ENCODE measurements around the gene HPS1. TPM values are rescaled to one million over a fixed set of nuclear protein-coding genes. Genes with fewer than 3 reads are reported as not detected.

The HPS1 gene
- total and polyA plus RNA-seq, 2 experiments from 2014 or later = 41.2 to 104 TPM

GRCh38 chr10:98389398-98389797 lies 57.3 kb downstream of the HPS1 start:
- Histone ChIP-seq H3K9me3 (ENCODE audit: low read depth) (no peaks in the 10 kb centered on the region), H3K4me1 (ENCODE audit: insufficient read depth) (no peaks in the 10 kb centered on the region), H3K4me2 (no peak overlapping the region), H3K9me2 (replicated peaks; ENCODE audit: insufficient read depth) (no peaks in the 10 kb centered on the region), H3K4me3 (no peak overlapping the region), H3K27me3 (no peaks in the 10 kb centered on the region), H2AFZ (no peak overlapping the region), H3K27ac (no peak overlapping the region), H4K20me1 (ENCODE audit: insufficient read depth, poor library complexity, severe bottlenecking) (no peaks in the 10 kb centered on the region), H3K79me2 (no peaks in the 10 kb centered on the region), H3K36me3 (replicated peaks; ENCODE audit: insufficient read depth, low read depth) (no peaks in the 10 kb centered on the region)
- DNase-seq (ENCODE audit: low spot score) = no peak
- 89% methylated on average over 6 of the region's 6 CpGs for WGBS (ENCODE audit: low lambda C conversion rate, missing lambda C conversion rate)
- TF ChIP-seq CTCF (IDR thresholded peaks at IDR 0.05; ENCODE audit: poor library complexity) = no peak
- no peak for TF ChIP-seq EZH2 (IDR thresholded peaks at IDR 0.05; ENCODE audit: borderline replicate concordance)
- TF ChIP-seq EZH2phosphoT487 (IDR thresholded peaks at IDR 0.05; ENCODE audit: low read depth, severe bottlenecking, unreplicated experiment) = no peak

GRCh38 chr10:98388101-98388655 lies 58.6 kb downstream of the HPS1 start:
- no peak for TF ChIP-seq EZH2 (IDR thresholded peaks at IDR 0.05; ENCODE audit: borderline replicate concordance)
- no peak for TF ChIP-seq EZH2phosphoT487 (IDR thresholded peaks at IDR 0.05; ENCODE audit: low read depth, severe bottlenecking, unreplicated experiment)
- no peak for TF ChIP-seq CTCF (IDR thresholded peaks at IDR 0.05; ENCODE audit: poor library complexity)
- DNase-seq (ENCODE audit: low spot score) = no peak
- Histone ChIP-seq H3K79me2 (no peaks in the 10 kb centered on the region), H3K27ac (no peak overlapping the region), H3K36me3 (replicated peaks; ENCODE audit: insufficient read depth, low read depth) (no peaks in the 10 kb centered on the region), H3K4me3 (no peak overlapping the region), H3K4me2 (no peak overlapping the region), H3K9me2 (replicated peaks; ENCODE audit: insufficient read depth) (no peaks in the 10 kb centered on the region), H3K27me3 (no peaks in the 10 kb centered on the region), H2AFZ (no peak overlapping the region), H3K9me3 (ENCODE audit: low read depth) (no peaks in the 10 kb centered on the region), H3K4me1 (ENCODE audit: insufficient read depth) (no peaks in the 10 kb centered on the region), H4K20me1 (ENCODE audit: insufficient read depth, poor library complexity, severe bottlenecking) (no peaks in the 10 kb centered on the region)
- WGBS (ENCODE audit: low lambda C conversion rate, missing lambda C conversion rate) = 88% methylated on average over 13 of the region's 13 CpGs

GRCh38 chr10:98384531-98385133 lies 62.1 kb downstream of the HPS1 start:
- H3K79me2 ChIP-seq = no peaks in the 10 kb centered on the region
- no peak overlapping the region for H2AFZ ChIP-seq
- TF ChIP-seq EZH2 (IDR thresholded peaks at IDR 0.05; ENCODE audit: borderline replicate concordance) = no peak
- no peak for TF ChIP-seq CTCF (IDR thresholded peaks at IDR 0.05; ENCODE audit: poor library complexity)
- TF ChIP-seq EZH2phosphoT487 (IDR thresholded peaks at IDR 0.05; ENCODE audit: low read depth, severe bottlenecking, unreplicated experiment) = no peak
- H3K9me2 ChIP-seq (replicated peaks; ENCODE audit: insufficient read depth) = no peaks in the 10 kb centered on the region
- H4K20me1 ChIP-seq (ENCODE audit: insufficient read depth, poor library complexity, severe bottlenecking) = no peaks in the 10 kb centered on the region
- 97% methylated on average over 9 of the region's 9 CpGs for WGBS (ENCODE audit: low lambda C conversion rate, missing lambda C conversion rate)
- H3K27ac ChIP-seq = no peak overlapping the region
- DNase-seq (ENCODE audit: low spot score) = no peak
- H3K4me1 ChIP-seq (ENCODE audit: insufficient read depth) = no peaks in the 10 kb centered on the region
- no peak overlapping the region for H3K4me2 ChIP-seq
- H3K27me3 ChIP-seq = no peaks in the 10 kb centered on the region
- H3K9me3 ChIP-seq (ENCODE audit: low read depth) = no peaks in the 10 kb centered on the region
- H3K4me3 ChIP-seq = no peak overlapping the region
- H3K36me3 ChIP-seq (replicated peaks; ENCODE audit: insufficient read depth, low read depth) = no peaks in the 10 kb centered on the region

Data from hepatocyte (in vitro differentiated cells).